Measurements from ENCODE around the gene EGFL7.
"Not testable (repeated sequence)": the region's sequence is repeated elsewhere in the genome, so short reads cannot be mapped to it uniquely, and the experiment has no call there.

Gene EGFL7

GRCh38 chr9:136625101-136626065 lies 37.3 kb upstream of the EGFL7 start:
- DNase-seq = no peak

GRCh38 chr9:136626066-136626725 lies 36.5 kb upstream of the EGFL7 start:
- no peak for DNase-seq

GRCh38 chr9:136626740-136627642 lies 35.7 kb upstream of the EGFL7 start:
- DNase-seq = peak; percentile 56

- DNase-seq = no peak
Observed at GRCh38 chr9:136627703-136628102, 35.0 kb upstream of the EGFL7 start.

DNA sequence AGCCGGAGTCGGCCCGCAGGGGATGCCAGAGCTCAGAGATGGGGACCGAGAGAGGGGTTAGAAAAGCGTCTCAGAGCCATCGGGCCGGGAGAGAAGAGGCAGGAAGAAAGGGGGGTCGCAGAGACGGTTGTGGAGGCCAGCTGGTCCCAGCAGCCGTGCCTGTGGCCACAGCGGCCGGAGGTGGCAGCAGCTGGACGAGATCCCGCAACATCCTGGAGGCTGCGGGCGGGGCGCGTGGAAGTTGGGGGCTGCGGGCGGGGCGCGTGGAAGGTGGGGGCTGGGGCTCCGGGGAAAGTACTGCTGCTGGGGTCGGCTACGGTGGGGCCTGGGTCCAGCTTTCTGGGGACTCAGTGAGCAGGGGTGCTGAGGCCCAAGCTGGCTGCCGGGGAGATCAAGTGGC lies 34.4 kb upstream of the EGFL7 start:
- DNase-seq = no peak

DNA sequence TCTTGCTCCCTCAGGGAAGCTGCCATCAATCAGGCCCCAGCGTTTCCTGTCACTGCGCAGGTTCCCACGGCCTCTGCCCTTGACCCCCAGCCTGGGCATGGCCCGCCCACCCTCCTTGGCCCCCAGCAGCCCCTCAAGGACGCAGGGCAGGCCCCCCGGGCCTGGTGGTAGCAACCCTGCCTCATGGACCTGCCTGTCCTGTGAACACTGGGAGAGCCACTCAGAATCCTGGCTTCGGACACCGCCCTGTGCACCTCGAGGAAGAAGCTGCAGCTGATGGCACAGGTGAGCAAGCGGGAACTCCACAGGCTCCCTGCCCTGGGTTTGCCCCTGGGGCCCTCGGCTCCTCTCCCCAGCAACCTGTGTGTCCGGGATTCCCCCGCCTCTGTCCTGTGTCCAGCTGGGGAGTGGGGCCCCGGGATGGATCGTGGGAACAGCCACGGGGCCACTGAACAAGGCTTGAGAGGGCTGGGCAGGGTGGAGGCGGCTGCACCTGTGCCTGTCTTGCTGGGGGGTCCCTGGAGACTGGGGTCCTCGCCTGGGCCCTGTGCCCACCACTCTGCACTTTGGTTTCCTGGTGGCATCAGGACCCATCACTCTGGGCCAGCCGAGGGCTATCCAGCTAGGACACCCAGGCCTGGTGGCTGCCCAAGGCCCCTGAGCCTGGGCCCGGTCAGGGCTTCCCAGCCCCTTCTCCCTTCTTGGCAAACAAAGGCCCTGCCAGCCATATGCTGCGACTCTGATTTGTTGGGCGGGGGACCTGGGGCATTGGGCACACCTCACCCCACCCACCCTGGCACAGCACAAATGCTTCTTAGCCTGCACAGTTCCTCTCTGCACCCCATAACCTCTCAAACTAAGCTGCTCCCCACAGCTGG lies 33.5 kb upstream of the EGFL7 start:
- no peak for DNase-seq

- DNase-seq = peak; percentile 54
Observed at GRCh38 chr9:136629879-136630661, 32.6 kb upstream of the EGFL7 start.

DNA sequence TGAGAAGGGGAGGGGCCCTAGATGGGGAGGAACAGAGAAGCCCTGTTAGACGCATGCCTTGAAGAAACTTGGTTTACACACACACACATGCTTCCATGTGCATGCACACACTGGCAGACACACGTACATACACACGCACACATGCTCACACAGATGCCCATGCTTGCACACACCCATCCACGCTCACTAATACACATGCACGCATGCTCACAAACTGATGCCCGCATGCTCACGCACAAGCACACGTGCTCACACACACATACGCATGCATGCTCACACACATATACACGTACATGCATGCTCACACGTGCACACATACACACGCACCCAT lies 32.1 kb upstream of the EGFL7 start:
- DNase-seq = no peak

- DNase-seq = peak; percentile 83
Observed at GRCh38 chr9:136631038-136632000, 31.4 kb upstream of the EGFL7 start.

GRCh38 chr9:136632072-136632471 lies 30.6 kb upstream of the EGFL7 start:
- not testable (repeated sequence) for DNase-seq

- DNase-seq = not testable (repeated sequence)
Observed at GRCh38 chr9:136632491-136633106, 30.1 kb upstream of the EGFL7 start.

DNA sequence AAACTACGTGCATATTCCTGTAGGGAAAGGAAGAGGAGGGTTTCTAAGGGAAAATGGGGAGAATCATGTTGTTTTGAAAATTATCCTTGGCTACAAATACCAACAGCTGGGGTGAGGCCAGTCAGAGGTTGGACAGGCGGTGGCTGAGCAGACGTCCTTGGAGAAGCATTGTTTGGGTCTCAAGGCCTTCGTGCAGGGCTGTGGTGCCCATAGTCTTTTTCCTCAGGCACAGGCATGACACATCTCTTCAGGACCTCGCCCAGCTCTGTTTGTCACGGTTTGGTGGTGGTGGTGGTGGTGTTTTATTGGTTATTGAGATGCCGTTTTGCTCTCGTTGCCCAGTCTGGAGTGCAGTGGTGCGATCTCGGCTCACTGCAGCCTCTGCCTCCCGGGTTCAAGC lies 27.8 kb upstream of the EGFL7 start:
- DNase-seq = no peak

DNA sequence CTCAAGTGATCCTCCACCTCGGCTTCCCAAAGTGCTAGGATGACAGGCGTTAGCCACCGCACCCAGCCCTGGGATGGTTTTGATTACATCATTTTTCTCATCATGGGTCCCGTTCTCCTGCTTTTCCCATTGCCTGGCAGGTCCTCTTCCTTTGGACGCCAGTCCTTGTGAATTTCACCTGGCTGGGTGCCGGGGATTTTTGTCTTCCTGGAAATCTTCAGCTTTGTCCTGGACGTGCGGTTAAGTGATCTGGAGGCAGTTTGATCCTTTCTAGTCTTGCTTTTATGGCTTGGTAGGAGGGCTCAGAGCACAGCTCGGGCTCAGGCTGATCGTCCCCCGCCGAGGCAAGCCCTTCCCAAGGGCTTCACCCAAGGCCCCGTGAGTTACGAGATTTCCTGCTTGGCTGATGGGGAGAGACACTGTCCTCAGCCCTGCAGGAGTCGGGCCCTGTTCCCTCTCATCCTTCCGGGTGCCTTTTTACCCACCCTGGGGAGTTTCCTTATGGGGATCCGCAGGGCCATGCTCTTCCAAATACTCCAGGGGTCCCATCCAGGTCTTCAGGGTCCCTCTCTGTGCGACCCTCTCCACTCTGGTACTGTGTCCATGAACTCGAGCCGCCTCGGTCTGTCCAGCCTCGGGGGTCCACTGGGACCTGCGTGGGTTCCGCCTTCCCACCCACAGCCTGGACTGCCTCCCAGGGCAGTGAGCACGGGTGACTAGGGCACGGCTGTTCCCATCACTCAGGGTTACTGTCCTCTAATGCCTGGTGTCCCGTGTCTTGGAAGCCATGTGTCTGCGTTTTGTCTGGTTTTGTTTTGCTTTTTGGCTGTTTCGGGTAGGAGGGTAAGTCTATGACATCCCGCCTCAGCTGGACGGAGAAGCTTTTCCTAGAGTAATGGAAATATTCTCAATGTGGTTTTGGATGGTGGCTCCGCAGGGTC lies 22.3 kb upstream of the EGFL7 start:
- DNase-seq = no peak

GRCh38 chr9:136642439-136642921 lies 20.2 kb upstream of the EGFL7 start:
- no peak for DNase-seq

GRCh38 chr9:136643596-136644342 lies 18.9 kb upstream of the EGFL7 start:
- no peak for DNase-seq

DNA sequence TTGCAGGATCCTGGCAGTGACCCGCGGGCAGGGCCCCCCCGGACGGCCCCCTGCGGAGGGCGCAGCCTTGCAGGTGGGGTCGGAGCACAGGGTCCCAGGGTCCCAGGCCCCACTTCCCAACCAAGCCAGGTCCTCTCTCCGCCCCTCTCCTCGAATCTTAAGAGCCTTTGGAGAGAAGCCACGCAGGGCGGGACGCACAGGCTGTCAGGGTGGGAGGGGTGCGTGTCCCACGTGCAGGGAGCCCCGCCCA lies 18.4 kb upstream of the EGFL7 start:
- no peak for DNase-seq

- peak; percentile 13 for DNase-seq
Observed at GRCh38 chr9:136644593-136645351, 17.9 kb upstream of the EGFL7 start.

Measured in NCI-H748 treated with DMSO at 0.1 percent for 48 hours (cell line).